TTC549 (cell line): Measurements from ENCODE around the gene KIR3DL1.
"Not testable (repeated sequence)": the region's sequence is repeated elsewhere in the genome, so short reads cannot be mapped to it uniquely, and the experiment has no call there.

ENCODE experiments used
- FAIRE-seq: peaks from 2 replicates; lab custom pipeline; 2012; peaks lifted over from hg19 to GRCh38; lab: Jason Lieb, UNC

KIR3DL1 gene

DNA sequence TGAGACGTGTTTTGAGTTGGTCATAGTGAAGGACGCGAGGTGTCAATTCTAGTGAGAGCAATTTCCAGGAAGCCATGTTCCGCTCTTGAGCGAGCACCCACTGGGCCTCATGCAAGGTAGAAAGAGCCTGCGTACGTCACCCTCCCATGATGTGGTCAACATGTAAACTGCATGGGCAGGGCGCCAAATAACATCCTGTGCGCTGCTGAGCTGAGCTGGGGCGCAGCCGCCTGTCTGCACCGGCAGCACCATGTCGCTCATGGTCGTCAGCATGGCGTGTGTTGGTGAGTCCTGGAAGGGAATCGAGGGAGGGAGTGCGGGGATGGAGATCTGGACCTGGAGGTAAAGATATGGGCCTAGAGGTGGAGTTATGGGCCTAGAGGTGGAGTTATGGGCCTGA lies at the start of gene KIR3DL1:
KIR3DL1 (plus strand) TSS at position 218 of the 400 bp plus-strand sequence.
- FAIRE-seq, result not testable (repeated sequence)

DNA sequence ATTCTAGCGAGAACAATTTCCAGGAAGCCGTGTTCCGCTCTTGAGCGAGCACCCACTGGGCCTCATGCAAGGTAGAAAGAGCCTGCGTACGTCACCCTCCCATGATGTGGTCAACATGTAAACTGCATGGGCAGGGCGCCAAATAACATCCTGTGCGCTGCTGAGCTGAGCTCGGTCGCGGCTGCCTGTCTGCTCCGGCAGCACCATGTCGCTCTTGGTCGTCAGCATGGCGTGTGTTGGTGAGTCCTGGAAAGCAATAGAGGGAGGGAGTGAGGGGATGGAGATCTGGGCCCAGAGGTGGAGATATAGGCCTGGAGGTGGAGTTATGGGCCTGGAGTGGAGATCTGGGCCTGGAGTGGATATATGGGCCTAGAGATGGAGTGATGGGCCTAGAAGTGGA lies 46.6 kb upstream of the KIR3DL1 start, which contains the start of gene KIR2DL1:
KIR2DL1 (plus strand) TSS at position 148 of the 400 bp plus-strand sequence; CDS start at position 206, 58 bp downstream.
- not testable (repeated sequence) for FAIRE-seq

DNA sequence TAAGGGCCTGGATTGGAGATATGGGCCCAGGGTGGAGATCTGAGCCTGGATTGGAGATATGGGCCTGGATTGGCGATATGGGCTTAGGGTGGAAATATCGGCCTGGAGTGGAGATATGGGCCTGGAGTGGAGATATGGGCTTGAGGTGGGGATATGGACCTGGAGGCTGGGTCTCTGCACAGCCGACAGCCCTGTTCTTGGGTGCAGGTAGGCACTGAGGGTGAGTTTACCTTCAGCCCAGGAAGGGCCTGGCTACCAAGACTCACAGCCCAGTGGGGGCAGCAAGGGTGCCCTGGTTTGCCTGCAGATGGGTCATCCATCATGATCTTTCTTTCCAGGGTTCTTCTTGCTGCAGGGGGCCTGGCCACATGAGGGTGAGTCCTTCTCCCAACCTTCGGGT lies 45.8 kb upstream of the KIR3DL1 start:
- FAIRE-seq, result not testable (repeated sequence)

DNA sequence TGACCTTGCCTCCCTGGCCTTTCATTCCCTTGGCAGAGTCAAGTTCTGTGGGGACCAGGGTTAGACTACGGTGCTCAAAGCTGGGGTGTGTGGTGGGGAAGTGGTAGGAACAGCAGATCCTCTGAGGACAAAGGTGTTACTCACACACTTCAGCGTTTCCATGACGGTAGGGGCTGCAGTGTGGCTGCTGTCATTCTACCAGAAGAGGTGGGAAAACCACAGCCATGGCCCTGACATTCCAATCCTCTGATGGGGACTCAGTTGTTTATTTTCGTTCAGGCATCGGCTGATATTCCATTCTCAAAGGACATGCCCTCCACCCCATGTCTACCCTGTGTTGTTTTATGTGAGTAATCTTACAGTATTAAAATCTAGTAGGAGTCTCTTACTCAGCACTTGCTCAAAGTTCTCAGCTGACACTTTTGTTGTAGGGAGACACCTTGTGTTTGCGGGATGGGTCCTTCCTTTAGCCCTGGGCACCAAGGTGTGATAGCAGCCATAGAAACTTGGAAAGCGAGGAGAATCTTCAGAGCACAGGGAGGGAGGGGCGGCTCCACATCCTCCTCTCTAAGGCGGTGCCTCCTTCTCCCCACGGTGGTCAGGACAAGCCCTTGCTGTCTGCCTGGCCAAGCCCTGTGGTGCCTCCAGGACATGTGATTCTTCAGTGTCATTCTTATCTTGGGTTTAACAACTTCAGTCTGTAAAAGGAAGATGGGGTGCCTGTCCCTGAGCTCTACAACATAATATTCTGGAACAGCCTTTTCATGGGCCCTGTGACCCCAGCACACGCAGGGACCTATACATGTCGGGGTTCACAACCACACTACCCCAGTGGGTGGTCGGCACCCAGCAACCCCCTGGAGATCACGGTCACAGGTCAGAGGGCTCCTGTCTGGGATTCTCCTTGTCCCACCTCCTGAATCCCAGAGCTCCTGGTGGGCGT lies 45.0 kb upstream of the KIR3DL1 start:
- not testable (repeated sequence) for FAIRE-seq

DNA sequence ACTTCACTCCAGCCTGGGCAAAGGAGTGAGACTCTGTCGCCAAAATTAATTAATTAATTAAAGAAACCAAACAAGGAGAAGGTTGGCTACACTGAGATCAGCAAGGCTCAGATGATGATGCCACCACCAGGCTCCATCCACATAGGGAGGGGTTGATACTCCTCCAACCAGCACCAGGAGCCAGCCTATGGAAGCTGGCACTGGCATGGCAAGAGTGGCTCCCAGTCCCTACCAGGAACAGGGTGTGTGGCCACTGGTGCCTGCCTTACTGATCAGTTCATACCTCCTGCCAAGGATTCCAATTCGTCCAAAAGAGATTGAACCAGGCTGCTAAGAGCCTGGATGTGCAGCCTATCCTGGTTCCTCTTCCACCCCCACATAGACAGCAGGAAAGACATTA lies 43.6 kb upstream of the KIR3DL1 start:
- not testable (repeated sequence) for FAIRE-seq

DNA sequence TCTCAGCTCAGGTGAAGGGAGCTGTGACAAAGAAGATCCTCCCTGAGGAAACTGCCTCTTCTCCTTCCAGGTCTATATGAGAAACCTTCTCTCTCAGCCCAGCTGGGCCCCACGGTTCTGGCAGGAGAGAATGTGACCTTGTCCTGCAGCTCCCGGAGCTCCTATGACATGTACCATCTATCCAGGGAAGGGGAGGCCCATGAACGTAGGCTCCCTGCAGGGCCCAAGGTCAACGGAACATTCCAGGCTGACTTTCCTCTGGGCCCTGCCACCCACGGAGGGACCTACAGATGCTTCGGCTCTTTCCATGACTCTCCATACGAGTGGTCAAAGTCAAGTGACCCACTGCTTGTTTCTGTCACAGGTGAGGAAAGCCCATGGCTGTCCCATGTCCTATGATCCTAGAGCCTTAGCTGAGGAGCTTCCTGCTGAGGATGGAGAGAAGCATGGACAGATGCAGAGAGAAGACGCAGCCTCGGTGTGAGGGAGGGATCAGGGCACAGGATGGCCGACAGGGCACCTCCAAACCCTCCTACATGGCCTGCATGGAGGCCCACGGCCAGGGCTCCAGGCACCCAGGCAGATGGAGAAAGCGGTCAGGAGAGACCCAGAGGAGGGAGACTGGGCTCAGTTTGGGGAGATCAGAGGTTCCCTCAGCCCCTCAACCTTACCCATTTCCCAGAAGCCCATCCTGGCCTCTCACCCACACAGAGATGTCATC lies 41.0 kb upstream of the KIR3DL1 start:
- not testable (repeated sequence) for FAIRE-seq

DNA sequence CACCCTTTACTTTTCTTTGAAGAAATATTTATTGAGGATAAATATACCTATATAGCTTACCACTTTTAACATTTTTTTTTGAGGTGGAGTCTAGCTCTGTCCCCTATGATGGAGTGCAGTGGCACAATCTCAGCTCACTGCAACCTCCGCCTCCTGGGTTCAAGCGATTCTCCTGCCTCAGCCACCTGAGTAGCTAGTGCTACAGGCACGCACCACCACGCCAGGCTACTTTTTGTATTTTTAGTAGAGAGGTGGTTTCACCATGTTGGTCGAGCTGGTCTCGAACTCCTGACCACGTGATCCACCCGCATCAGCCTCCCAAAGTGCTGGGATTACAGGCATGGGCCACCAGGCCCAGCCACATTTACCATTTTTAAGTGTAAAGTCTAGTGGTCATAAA lies 40.4 kb upstream of the KIR3DL1 start:
- FAIRE-seq, result not testable (repeated sequence)

DNA sequence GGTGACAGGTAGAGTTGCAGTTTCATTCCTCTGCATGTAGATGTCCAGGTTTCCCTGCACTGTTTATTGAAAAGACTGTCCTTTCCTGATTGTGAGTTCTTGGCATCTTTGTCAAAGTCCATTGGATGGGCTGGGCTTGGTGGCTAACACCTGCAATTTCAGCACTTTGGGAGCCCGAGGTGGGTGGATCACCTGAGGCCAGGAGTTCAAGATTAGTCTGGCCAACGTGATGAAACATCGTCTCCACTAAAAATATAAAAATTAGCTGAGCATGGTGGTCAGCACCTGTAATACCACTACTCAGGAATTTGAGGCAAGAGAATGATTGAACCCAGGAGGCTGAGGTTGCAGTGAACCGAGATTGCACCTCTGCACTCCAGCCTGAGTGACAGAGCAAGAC lies 38.4 kb upstream of the KIR3DL1 start:
- not testable (repeated sequence) for FAIRE-seq

DNA sequence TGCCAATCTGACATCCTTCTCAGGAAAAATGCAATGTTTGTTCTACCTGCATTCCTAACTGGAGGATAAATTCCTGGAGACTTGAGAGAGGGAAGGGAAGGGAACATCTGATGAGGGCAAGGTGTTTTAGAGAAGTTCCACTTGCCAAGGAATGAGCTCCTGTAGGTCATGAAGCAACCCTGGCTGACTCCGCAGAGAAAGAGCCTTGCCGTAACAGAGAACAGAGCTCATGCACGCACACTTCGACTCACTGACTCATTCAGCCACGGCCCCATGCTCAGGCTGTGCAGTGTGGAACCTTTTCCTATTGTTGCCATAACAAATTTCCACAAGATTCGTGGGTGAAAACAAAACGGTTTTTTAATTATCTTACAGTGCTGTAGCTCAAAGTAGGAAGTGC lies 37.4 kb upstream of the KIR3DL1 start:
- not testable (repeated sequence) for FAIRE-seq

DNA sequence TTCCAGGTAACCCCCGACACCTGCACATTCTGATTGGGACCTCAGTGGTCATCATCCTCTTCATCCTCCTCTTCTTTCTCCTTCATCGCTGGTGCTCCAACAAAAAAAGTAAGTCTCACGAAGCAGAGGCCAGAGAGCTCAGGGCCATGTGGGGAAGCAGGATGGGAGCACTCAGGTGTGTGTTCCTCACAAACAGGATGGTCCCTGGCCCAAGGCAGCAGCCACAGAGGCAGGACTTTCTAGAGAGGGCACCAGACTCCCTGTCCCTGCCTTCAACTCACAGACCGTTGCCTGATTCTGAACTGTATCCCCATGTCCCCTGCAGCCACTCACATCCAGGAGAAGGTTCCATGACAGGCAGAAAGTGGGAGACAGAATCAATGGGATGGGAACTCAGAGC lies 33.4 kb upstream of the KIR3DL1 start:
- FAIRE-seq, result not testable (repeated sequence)

DNA sequence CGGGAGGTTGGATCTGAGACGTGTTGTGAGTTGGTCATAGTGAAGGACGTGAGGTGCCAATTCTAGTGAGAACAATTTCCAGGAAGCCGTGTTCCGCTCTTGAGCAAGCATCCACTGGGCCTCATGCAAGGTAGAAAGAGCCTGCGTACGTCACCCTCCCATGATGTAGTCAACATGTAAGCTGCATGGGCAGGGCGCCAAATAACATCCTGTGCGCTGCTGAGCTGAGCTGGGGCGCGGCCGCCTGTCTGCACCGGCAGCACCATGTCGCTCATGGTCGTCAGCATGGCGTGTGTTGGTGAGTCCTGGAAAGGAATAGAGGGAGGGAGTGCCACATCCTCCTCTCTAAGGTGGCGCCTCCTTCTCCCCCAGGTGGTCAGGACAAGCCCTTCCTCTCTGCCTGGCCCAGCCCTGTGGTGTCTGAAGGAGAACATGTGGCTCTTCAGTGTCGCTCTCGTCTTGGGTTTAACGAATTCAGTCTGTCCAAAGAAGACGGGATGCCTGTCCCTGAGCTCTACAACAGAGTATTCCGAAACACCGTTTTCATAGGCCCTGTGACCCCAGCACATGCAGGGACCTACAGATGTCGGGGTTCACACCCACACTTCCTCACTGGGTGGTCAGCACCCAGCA lies 30.1 kb upstream of the KIR3DL1 start:
- not testable (repeated sequence) for FAIRE-seq

DNA sequence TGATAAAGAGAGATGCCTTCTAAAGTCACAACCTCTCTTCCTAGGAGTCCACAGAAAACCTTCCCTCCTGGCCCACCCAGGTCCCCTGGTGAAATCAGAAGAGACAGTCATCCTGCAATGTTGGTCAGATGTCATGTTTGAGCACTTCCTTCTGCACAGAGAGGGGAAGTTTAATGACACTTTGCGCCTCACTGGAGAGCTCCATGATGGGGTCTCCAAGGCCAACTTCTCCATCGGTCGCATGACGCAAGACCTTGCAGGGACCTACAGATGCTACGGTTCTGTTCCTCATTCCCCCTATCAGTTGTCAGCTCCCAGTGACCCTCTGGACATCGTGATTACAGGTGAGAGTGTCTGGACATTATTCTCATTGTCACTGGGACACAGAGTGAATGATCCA lies 28.1 kb upstream of the KIR3DL1 start:
- FAIRE-seq, result not testable (repeated sequence)

DNA sequence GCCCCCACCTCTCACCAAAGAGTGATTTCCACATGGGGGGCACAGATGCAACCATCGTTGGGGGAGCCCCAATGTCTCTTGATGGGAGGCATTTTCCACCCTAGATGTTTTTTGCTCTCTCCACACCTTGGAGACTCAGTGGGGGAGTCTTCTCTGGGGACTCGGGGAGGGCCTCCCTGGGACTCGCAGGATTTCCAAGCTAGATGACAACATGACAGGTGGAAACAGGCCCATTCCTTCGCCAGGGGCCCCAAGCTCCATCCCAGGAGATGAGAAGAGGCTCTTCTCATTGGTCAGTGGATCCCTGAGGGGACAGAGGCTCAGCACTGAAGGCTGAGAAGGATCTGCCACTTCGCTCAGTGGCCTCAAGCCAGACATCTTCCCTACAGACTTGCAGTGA lies 25.6 kb upstream of the KIR3DL1 start:
- FAIRE-seq, result no peak

DNA sequence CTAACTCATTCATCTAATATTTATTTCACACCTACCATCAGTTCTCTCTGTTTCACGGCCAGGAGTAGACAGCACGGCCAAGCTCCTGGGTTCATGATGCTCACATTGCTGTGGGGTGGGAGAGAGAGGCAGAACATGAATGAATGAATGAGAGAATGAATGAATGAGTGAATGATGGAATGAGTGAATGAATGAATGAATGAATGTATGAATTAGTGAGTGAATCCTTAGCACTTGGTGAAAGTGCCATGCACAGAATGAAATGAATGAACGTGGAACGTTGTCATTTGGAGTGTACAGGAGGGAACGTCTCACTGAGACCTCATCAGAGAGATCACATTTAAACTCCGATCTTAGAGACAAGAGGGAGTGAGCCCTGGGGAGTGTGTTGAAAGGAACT lies 24.8 kb upstream of the KIR3DL1 start:
- FAIRE-seq, result no peak

DNA sequence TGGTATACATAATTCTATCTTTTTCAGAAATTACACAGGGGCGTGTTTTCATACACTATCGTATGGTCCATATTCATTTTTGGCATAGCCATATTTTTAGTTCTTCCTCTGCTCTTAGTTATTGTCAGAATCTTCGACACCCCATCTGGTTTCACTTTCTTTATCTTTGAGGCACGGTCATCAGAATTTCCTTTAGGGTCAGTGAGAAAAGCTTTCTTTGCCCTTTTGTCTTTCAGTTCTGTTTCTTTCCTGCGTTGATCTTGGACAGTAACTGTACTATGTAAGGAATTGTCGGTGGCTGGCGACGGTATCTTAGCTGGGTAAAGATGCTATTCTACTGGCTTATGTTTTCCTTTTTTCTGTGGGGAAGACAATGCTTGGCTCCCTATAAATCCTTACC lies 23.5 kb upstream of the KIR3DL1 start:
- no peak for FAIRE-seq

DNA sequence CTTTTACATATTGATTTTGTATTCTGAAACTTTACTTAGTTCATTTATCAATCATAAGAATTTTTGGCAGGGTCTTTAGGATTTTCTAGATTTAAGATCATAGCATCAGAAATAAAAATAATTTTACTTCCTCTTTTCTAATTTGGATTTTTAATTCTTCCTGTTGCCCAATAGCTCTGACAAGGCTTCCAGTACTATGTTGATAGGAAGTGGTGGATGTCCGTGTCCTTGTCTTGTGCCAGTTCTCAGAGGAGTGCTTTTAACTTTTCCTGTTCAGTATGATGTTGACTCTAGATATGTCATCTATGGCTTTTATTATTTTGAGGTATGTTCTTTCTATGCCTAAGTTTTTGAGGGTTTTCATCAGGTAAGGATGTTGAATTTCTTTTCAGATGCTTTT lies 20.5 kb upstream of the KIR3DL1 start:
- FAIRE-seq, result no peak

DNA sequence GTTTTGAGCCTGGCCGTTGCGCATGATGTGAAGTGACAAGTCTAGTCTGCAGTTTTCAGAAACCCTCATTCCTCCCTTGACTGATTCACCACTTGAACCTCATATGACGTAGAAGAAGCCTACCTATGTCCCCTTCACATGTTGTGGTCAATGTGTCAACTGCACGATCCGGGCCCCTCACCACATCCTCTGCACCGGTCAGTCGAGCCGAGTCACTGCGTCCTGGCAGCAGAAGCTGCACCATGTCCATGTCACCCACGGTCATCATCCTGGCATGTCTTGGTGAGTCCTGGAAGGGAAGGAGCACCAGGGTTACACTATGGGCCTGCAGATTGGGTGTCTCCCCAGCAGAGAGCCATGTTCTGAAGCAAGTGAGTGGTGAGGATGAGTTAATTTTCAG lies 12.9 kb upstream of the KIR3DL1 start, which contains the start of gene KIR2DL4:
KIR2DL4 (plus strand) TSS at position 201 of the 400 bp plus-strand sequence; CDS start at position 243, 42 bp downstream.
- no peak for FAIRE-seq

DNA sequence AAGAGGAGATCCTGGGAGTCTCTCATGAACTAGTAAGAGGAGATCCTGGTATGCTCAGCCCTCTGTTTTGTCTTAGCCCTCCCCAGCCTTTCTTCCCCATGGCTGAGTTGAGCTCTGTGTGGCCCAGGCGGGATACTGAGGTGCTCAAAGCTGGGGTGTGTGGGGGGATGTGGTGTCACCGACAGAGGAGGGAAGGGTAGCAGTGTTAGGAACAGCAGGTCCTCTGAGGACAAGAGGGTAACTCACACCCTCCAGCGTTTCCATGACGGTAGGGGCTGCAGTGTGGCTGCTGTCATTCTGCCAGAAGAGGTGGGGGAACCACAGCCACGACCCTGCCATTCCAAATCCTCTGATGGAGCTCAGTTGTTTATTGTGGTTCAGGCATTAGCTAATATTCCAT lies 12.2 kb upstream of the KIR3DL1 start:
- FAIRE-seq, result no peak

DNA sequence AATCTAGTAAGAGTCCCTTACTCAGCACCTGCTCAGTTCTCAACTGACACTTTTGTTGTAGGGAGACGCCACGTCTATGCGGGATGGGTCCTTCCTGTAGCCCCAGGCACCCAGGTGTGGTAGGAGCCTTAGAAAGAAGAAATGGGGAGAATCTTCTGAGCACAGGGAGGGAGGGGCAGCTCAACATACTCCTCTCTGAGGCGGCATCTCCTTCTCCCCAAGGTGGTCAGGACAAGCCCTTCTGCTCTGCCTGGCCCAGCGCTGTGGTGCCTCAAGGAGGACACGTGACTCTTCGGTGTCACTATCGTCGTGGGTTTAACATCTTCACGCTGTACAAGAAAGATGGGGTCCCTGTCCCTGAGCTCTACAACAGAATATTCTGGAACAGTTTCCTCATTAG lies 11.7 kb upstream of the KIR3DL1 start:
- FAIRE-seq, result no peak

DNA sequence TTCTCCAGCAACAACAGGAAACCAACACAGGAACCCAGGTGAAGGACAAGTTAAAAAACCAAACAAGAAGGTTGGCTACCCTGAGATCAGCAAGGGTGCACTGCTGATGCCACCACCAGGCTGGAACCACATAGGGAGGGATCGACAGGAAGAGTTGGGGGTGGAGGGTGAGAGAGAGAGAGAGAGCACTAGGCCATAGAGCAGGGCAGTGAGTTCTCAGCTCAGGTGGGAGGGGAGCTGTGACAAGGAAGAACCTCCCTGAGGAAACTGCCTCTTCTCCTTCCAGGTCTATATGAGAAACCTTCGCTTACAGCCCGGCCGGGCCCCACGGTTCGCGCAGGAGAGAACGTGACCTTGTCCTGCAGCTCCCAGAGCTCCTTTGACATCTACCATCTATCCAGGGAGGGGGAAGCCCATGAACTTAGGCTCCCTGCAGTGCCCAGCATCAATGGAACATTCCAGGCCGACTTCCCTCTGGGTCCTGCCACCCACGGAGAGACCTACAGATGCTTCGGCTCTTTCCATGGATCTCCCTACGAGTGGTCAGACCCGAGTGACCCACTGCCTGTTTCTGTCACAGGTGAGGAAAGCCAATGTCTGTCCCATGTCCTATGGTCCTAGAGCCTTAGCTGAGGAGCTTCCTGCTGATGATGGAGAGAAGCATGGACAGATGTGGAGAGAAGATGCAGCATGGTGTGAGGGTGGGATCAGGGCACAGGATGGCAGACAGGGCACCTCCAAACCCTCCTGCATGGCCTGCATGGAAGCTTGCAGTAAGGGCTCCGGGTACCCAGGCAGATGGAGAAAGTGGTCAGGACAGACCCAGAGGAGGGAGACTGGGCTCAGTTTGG lies 10.4 kb upstream of the KIR3DL1 start:
- no peak for FAIRE-seq

DNA sequence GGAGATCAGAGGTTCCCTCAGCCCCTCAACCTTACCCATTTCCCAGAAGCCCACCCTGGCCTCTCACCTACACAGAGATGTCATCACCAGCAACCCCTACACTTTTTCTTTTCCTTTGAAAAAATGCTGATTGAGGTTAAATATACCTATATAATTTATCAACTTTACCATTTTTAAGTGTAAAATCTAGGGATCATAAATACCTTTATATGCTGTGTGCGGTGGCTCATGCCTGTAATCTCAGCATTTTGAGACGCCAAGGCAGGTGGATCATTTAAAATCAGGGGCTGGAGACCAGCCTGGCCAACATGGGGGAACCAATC lies 9.8 kb upstream of the KIR3DL1 start:
- no peak for FAIRE-seq

DNA sequence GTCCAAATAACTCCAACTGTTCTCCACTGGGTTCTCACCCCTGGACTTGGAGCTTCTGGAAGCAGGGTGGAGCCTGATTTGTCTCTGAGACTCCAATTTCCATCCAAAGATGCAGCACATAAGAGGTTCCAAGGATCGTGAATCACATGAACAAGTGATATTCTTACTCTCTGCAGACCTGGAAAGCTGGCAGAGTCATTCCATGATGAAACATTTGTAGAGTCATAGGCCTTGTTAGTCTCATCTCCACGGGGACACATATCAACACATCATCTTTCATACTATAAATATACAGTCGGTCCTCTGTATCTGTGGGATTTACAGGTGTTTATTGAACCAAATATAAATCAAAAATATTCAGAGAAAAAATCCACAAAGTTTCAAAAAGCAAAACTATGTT lies 1.7 kb upstream of the KIR3DL1 start:
- FAIRE-seq, result not testable (repeated sequence)
